WERI-Rb-1 (cell line): ENCODE measurements around the gene POLR2H.

Experiments
- DNase-seq: peaks from one replicate; pipeline ENCODE4 v3.0.0-alpha.2; 2020
- H3K27ac ChIP-seq: fragments of 250-450 bp; sonication (Bioruptor Pico); 2 replicates; pipeline ENCODE4 v1.5.1; 2020; ENCODE audit warnings: mild to moderate bottlenecking, moderate library complexity
- H3K27me3 ChIP-seq: fragments of 250-450 bp; sonication (Bioruptor Pico); 2 replicates; pipeline ENCODE4 v1.5.1; 2021; ENCODE audit warnings: mild to moderate bottlenecking, low read depth, moderate library complexity; ENCODE audit not compliant: insufficient read depth, severe bottlenecking
- H3K36me3 ChIP-seq: fragments of 250-450 bp; sonication (Bioruptor Pico); 2 replicates; pipeline ENCODE4 v1.5.1; 2020; ENCODE audit warnings: mild to moderate bottlenecking, moderate library complexity
- H3K4me3 ChIP-seq: 2 replicates; pipeline ENCODE4 v1.5.1; 2011; ENCODE audit warnings: low read depth, mild to moderate bottlenecking, control low read depth, low read length
- H3K9me3 ChIP-seq: fragments of 250-450 bp; sonication (Bioruptor Pico); 2 replicates; pipeline ENCODE4 v1.5.1; 2021; ENCODE audit warnings: mild to moderate bottlenecking, moderate library complexity; ENCODE audit not compliant: severe bottlenecking
- CTCF ChIP-seq: IDR thresholded peaks from 2 replicates; pipeline ENCODE4 v1.5.1; 2011; ENCODE audit warnings: low read depth, mild to moderate bottlenecking, control low read depth, inconsistent platforms, low read length

The POLR2H gene

GRCh38 chr3:184380185-184380626 is 18.7 kb downstream of the POLR2H start:
- TF ChIP-seq CTCF, result no peak
- Histone ChIP-seq H3K27me3 (no peaks in the 10 kb centered on the region), H3K4me3 (peak overlapping the region; percentile 48), H3K36me3 (peaks cover 23% of the 10 kb centered on the region), H3K9me3 (no peaks in the 10 kb centered on the region), H3K27ac (peak overlapping the region; percentile 81)
- DNase-seq, result peak; percentile 75

DNA sequence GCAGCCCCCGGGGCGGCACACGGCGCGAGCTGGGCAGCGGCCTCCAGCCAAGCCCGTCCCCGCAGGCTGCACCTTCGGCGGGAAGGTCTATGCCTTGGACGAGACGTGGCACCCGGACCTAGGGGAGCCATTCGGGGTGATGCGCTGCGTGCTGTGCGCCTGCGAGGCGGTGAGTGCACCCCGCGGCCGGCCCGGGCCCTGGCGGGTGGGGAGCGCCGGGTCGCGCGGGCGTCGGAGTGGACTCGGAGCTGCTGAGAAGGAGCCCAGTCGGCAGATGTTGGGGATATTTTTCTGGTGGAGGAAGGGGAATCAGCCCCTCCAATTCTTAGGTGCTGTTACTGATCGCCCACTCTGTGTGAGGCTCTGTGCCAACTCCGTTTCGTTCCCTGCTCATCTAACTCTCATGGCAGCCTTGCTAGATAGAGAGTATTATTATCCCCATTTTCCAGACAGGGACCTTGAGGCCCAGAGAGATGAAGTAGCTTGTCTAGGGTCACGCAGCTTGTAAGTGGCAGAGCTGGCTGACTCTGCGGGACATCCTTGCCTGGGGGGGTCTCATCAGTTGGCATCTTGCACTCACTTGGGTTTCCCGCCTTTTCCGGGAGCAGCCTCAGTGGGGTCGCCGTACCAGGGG is 19.2 kb downstream of the POLR2H start:
- TF ChIP-seq CTCF, result no peak
- Histone ChIP-seq H3K27ac (peak overlapping the region; percentile 81), H3K36me3 (peaks cover 24% of the 10 kb centered on the region), H3K9me3 (no peaks in the 10 kb centered on the region), H3K4me3 (peak overlapping the region; percentile 48), H3K27me3 (no peaks in the 10 kb centered on the region)
- no peak for DNase-seq

- Histone ChIP-seq H3K27ac (no peak overlapping the region), H3K27me3 (no peaks in the 10 kb centered on the region), H3K36me3 (peaks cover 32% of the 10 kb centered on the region), H3K4me3 (no peak overlapping the region), H3K9me3 (no peaks in the 10 kb centered on the region)
- no peak for DNase-seq
- no peak for TF ChIP-seq CTCF
These were observed 20.0 kb downstream of the POLR2H start for GRCh38 chr3:184381261-184382224.

GRCh38 chr3:184382326-184383032 is 21.0 kb downstream of the POLR2H start:
- no peak for DNase-seq
- Histone ChIP-seq H3K4me3 (no peak overlapping the region), H3K36me3 (peaks cover 35% of the 10 kb centered on the region), H3K27ac (no peak overlapping the region), H3K27me3 (no peaks in the 10 kb centered on the region), H3K9me3 (no peaks in the 10 kb centered on the region)
- no peak for TF ChIP-seq CTCF

- DNase-seq, result no peak
- Histone ChIP-seq H3K27ac (no peak overlapping the region), H3K4me3 (no peak overlapping the region), H3K36me3 (peaks cover 40% of the 10 kb centered on the region), H3K9me3 (no peaks in the 10 kb centered on the region), H3K27me3 (no peaks in the 10 kb centered on the region)
- no peak for TF ChIP-seq CTCF
These were observed 21.7 kb downstream of the POLR2H start for GRCh38 chr3:184383033-184383740.
